ENCODE results near the gene KRT6A.
"Not testable (repeated sequence)": the region's sequence is repeated elsewhere in the genome, so short reads cannot be mapped to it uniquely, and the experiment has no call there.

KRT6A gene

DNA sequence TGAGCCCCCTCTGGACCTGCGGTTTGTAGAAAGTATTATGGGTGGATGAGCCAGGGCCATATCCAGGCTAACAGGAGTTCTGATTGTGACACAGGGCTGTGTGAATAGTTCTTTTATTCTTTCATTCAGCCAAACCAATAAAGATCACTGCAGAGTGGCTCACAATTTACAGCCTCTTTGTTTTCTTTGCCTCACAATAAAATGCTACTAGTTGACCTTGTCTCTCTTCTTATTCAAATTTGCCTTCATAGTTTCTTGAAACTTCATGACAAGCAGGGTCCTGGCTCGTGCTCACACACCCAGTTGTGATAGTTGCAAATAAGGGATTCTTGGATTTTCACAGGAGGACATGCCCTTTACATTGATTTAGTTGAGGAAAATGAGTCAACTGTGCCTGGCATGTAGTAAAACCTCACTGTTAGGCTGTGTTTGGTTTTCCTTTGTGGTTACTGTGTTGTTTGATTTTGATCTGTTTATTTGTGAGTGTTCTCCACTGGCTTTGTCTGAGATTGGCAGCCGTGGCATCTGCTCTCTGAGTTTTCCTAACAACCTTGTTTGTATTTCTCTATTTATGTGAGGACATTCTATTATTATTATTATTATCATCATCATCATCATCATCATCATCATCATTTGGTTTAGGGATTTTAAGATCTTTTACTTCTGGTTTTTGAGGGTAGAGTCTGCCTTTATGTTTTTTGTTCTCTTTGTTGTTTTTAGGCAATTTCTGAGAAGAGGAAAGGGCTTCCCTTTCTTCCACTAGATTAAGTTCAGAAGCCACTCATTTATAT is 38.5 kb downstream of the KRT6A start:
- TF ChIP-seq, protein P1, sequence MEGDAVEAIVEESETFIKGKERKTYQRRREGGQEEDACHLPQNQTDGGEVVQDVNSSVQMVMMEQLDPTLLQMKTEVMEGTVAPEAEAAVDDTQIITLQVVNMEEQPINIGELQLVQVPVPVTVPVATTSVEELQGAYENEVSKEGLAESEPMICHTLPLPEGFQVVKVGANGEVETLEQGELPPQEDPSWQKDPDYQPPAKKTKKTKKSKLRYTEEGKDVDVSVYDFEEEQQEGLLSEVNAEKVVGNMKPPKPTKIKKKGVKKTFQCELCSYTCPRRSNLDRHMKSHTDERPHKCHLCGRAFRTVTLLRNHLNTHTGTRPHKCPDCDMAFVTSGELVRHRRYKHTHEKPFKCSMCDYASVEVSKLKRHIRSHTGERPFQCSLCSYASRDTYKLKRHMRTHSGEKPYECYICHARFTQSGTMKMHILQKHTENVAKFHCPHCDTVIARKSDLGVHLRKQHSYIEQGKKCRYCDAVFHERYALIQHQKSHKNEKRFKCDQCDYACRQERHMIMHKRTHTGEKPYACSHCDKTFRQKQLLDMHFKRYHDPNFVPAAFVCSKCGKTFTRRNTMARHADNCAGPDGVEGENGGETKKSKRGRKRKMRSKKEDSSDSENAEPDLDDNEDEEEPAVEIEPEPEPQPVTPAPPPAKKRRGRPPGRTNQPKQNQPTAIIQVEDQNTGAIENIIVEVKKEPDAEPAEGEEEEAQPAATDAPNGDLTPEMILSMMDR (IDR thresholded peaks at IDR 0.05; ENCODE audit: extremely low read depth, missing control alignments): no peak
- no peak for DNase-seq (ENCODE audit: low spot score)

DNA sequence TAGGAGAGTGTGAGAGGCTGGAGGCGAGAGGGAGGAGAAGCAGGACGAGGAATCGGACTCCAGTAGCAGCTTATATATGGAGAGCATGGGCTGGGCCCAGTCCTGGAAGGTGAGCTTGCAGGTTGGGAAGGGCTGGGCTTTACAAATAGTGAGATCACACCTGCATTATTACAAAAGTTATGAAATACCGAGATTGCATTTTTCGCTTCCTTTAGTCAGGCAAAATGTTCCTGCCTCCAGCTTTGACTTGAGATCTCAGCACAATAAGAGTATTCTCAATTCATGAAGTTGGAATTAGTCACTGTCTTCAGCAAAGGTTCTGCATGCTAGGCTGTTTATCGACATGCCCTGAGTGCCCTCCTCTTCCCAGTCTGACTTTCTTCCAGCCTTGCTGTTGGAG is 41.0 kb downstream of the KRT6A start, which contains the start of gene KRT6B:
Gene KRT6B, minus strand, starts transcription at position 46 of the 400 bp plus-strand sequence. CDS start 68 bp downstream, outside the sequence.
- TF ChIP-seq, protein P1 (IDR thresholded peaks at IDR 0.05; ENCODE audit: extremely low read depth, missing control alignments): no peak
- DNase-seq (ENCODE audit: low spot score): no peak

DNA sequence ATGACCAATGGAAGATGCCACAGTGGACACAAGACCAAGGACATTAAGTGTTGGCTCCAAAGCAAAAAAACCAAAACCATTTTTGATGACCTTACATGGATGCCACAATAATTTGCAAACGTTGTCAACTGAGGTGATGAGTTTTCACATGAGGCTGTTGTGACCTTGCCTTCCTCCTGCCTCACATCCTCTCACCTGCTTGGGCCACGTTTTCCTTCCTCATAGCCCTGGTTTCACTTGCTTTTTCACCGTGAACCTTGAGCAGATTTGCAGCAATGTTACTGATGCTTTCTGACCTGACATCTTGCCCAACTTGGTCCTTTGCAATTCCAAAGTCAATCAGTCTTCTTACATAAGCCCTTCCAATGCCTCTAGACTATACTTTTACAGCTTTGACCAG is 44.8 kb downstream of the KRT6A start:
- TF ChIP-seq, protein P1 (IDR thresholded peaks at IDR 0.05; ENCODE audit: extremely low read depth, missing control alignments): no peak
- no peak for DNase-seq (ENCODE audit: low spot score)

DNA sequence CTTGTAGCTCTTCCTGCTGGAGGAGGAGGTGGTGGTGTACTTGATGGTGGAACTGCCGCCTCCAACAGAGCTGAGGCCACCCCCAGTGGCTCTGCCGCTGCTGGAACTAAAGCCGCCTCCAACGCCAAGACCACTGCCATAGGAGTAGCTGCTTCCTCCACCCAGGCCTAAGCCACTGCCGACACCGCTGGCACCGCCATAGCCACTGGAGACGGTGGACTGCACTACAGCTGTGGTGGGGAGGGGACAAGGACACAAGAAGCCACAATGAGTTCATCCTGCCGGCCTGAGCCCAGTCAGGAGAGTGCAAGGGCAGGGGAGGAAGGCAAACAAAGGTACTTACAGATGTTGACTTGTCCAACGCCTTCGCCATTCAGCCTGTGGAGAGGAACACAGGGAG is 45.9 kb downstream of the KRT6A start:
- DNase-seq (ENCODE audit: low spot score): not testable (repeated sequence)

DNA sequence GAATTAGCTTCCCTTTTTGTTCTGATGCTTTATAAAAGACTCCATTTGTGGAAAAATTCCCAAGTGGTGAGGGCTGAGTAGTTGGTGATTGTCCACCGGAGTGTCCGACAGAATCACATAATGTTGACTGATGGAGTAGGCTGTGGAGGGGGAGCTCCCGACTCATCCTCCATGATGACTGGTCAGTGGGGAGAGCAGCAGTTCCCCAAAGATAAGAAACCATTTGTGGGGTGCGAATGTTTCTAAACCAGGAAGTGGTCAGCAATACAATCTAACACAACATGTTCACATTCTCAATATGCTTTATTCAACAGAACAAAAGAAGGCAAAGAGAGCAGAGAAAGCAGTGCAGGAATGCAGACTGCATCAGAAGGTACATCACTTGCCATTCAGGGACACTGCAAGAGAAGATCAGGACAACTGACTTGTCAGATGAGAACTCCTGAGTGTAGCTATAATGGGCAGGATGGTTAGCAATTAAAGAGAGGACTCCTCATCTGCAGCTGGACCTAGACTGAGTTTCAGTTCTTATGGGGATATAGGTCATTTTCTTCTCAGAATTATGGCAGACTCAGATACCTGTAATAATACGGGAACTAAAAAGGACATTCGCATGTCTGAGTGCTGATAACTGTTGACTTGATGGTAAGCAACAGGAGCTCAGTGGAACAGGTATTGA is 46.6 kb downstream of the KRT6A start:
- DNase-seq (ENCODE audit: low spot score): no peak
- TF ChIP-seq, protein P1 (IDR thresholded peaks at IDR 0.05; ENCODE audit: extremely low read depth, missing control alignments): no peak

DNA sequence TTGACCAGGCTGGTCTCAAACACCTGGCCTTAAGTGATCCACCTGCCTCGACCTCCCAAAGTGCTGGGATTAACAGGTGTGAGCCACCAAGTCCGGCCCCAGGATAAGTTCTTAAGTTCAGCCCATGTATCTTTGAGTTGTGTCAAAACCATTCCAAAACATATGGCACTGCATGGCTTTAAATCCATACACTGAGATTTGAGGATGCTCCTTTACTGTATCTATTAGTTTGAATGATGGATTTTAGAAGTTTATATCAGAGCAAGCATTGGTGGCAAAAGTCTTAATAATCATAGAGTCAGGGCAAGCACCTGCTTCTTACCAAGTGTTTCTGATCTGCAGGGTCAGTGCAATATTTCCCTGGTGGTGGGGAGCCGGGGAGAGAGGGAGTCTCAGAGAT is 47.2 kb downstream of the KRT6A start:
- DNase-seq (ENCODE audit: low spot score): no peak
- TF ChIP-seq, protein P1 (IDR thresholded peaks at IDR 0.05; ENCODE audit: extremely low read depth, missing control alignments): no peak

DNA sequence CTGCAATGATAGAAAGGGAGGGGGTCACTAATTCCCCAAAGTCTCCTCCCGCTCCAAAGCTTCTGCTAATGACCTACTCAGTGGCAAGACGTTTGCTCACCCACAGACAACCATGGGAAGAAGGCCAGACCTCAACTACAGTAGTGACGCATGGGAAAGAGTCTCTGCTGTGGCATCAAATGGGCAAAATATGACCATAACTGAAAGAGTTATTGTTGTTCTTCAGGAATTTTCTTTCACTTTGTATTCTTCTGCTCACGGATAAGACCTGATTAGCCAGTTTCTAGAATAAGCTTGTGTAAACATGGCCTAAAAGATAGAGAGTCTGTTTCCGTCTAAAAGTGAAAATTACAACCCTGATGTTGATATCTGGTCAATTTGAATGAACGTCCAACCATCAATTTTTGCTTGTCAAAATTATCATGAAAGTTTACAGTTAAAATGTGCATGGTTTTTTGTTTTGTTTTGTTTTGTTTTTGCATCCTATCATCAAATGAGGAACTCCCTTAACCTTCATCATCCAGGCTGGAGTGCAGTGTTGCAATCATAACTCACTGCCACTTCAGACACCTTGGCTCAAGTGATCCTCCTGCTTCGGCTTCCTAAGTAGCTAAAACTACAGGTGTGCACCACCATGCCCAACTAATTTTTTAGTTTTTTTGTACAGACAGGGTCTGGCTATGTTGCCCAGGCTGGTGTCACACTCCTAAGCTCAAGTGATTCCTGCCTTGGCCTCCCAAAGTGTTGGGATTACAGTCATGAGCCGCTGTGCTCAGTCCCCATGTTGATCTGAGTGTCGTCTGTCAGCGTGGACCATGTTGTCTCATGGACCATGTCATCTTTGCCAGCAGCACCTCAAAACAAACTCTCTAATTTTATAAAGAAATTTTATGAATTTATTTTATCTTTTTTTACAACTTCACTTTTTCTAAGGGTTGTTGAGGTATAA is 48.1 kb downstream of the KRT6A start:
- DNase-seq (ENCODE audit: low spot score): no peak
- TF ChIP-seq, protein P1 (IDR thresholded peaks at IDR 0.05; ENCODE audit: extremely low read depth, missing control alignments): no peak
